Activated T-helper 2 cell treated with anti-CD3 and anti-CD28 coated beads, Interferon-gamma antibody, Interleukin-2, Interleukin-4, amounts not matched to agents 10 μg/mL and 5 μg/mL and 100 μg/mL, durations not matched to agents 14 hours and 24 hours and 36 hours (primary cell): ENCODE results near the gene DPPA2. TPM values are rescaled to one million over a fixed set of nuclear protein-coding genes. Genes with fewer than 3 reads are reported as not detected.
"Not testable (repeated sequence)": the region's sequence is repeated elsewhere in the genome, so short reads cannot be mapped to it uniquely, and the experiment has no call there.

Experiments used
- DNase-seq: peaks from one replicate; pipeline ENCODE4 v3.0.0; 2021; ENCODE audit warnings: low spot score
- H3K27ac Mint-ChIP-seq: one replicate; pipeline ENCODE4 v1.8.0; 2021; ENCODE audit warnings: mixed read lengths
- H3K27me3 Mint-ChIP-seq: one replicate; pipeline ENCODE4 v1.8.0; 2021; ENCODE audit warnings: low read depth, mixed read lengths
- H3K36me3 Mint-ChIP-seq: one replicate; pipeline ENCODE4 v1.8.0; 2021; ENCODE audit warnings: low read depth, mixed read lengths
- H3K4me1 Mint-ChIP-seq: one replicate; pipeline ENCODE4 v1.8.0; 2021; ENCODE audit warnings: low read depth, mixed read lengths
- H3K4me3 Mint-ChIP-seq: one replicate; pipeline ENCODE4 v1.8.0; 2021; ENCODE audit warnings: low read depth, mild to moderate bottlenecking, moderate library complexity, mixed read lengths
- H3K9me3 Mint-ChIP-seq: one replicate; pipeline ENCODE4 v1.8.0; 2021; ENCODE audit warnings: mixed read lengths
- intact Hi-C: fragments of 100-400 bp; cut with micrococcal nuclease; formaldehyde crosslinking; loops from one replicate; pipeline ENCODE4 v1.15.1; 2023
- total RNA-seq: library from RNA; stranded (reverse); gene quantifications from 2 replicates; pipeline ENCODE4 v1.2.3, GENCODE V29; 2022

DPPA2 gene, protein sequence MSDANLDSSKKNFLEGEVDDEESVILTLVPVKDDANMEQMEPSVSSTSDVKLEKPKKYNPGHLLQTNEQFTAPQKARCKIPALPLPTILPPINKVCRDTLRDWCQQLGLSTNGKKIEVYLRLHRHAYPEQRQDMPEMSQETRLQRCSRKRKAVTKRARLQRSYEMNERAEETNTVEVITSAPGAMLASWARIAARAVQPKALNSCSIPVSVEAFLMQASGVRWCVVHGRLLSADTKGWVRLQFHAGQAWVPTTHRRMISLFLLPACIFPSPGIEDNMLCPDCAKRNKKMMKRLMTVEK
- total RNA-seq: not detected in 2 replicates

DNA sequence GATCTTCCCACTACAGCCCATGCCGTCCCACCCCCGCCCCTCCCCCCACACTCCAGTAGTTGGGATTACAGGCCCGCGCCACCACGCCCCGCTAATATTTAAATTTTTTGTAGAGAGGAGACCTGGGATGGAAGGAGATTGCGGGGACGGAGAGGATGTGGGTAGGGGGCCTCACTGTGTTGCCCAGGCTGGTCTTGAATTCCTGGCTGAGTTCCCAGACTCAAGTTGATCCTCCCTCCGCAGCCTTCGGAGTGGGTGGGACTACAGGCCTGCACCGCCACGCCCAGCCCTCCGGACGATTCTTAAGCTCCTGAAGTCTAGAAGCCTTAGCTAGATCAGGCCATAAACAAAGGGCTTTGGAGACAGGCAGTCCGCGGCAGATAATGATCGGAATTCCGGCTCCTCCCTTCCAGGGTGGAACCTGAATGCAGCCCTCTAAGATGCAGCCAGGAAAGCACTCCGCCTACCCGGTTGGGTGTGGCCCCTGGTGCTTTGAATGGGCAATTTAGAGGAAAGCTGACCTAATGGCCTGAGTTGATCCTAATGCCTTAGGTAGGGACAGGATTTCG lies at the start of gene DPPA2:
Gene DPPA2, minus strand, starts transcription at position 356 of the 569 bp plus-strand sequence. CDS start 1,975 bp downstream, outside the sequence.
- no peak for DNase-seq
- Mint-ChIP-seq H3K27me3 (no peaks in the 10 kb centered on the region), H3K4me3 (no peak within 1 kb of the TSS), H3K9me3 (no peaks in the 10 kb centered on the region), H3K36me3 (no peaks in the 10 kb centered on the region), H3K4me1 (no peaks in the 10 kb centered on the region), H3K27ac (no peak within 1 kb of the TSS)
- intact Hi-C loops: no loop called here

DNA sequence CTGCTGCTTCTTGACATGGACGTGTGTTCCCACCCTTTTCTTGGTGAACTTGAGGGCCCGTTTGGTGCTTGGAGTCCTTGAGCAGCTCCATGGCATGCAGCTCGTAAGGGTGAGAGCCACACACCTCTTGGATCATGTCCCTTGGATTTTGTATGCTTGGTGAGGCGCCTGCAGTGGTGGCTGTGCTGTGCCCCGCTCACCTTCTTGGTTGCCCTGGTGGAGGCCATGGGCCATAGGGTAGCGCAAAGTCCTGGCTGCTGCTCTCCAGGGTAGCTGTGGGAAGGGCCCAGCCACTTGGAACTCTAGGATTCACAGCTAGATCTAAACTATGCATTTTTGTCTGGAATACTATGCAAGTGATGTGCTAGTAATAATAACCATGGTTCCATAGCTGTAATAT lies 47.8 kb upstream of the DPPA2 start:
- Mint-ChIP-seq H3K4me1 (no peaks in the 10 kb centered on the region), H3K27me3 (no peaks in the 10 kb centered on the region), H3K9me3 (no peaks in the 10 kb centered on the region), H3K36me3 (no peaks in the 10 kb centered on the region), H3K27ac (no peak overlapping the region), H3K4me3 (no peak overlapping the region)
- no peak for DNase-seq
- intact Hi-C loops: no loop called here

DNA sequence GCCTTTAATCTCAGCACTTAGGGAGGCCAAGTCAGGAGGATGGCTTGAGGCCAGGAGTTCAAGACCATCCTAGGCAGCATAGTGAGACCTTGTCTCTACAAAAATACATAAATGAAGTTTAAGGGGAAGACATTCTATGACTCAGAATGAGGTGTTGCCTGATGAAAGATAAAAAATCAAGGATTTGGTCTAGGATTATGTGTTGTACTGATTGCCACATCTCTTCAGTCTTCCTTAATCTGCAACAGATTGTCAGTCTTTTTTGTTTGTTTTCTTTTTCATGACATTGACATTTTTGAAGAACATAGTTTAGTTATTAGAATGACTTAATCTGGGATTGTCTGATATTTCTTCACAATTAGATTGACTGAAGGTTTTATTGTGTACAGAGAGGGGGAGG lies 47.3 kb upstream of the DPPA2 start:
- Mint-ChIP-seq H3K27ac (no peak overlapping the region), H3K27me3 (no peaks in the 10 kb centered on the region)
- intact Hi-C loops: no loop called here

GRCh38 chr3:109362823-109363222 lies 46.5 kb upstream of the DPPA2 start:
- Mint-ChIP-seq H3K4me3 (no peak overlapping the region), H3K27me3 (no peaks in the 10 kb centered on the region), H3K4me1 (no peaks in the 10 kb centered on the region), H3K36me3 (no peaks in the 10 kb centered on the region), H3K27ac (no peak overlapping the region), H3K9me3 (no peaks in the 10 kb centered on the region)
- intact Hi-C loops: no loop called here
- no peak for DNase-seq

More for the DNA sequence above, 47.3 kb upstream of the DPPA2 start:
- H3K9me3 Mint-ChIP-seq: no peaks in the 10 kb centered on the region
- H3K4me1 Mint-ChIP-seq: no peaks in the 10 kb centered on the region
- H3K36me3 Mint-ChIP-seq: no peaks in the 10 kb centered on the region
- no peak overlapping the region for H3K4me3 Mint-ChIP-seq
- DNase-seq: no peak

- H3K36me3 Mint-ChIP-seq: not testable (repeated sequence)
Measured at GRCh38 chr3:109358809-109359208, 42.5 kb upstream of the DPPA2 start.

DNA sequence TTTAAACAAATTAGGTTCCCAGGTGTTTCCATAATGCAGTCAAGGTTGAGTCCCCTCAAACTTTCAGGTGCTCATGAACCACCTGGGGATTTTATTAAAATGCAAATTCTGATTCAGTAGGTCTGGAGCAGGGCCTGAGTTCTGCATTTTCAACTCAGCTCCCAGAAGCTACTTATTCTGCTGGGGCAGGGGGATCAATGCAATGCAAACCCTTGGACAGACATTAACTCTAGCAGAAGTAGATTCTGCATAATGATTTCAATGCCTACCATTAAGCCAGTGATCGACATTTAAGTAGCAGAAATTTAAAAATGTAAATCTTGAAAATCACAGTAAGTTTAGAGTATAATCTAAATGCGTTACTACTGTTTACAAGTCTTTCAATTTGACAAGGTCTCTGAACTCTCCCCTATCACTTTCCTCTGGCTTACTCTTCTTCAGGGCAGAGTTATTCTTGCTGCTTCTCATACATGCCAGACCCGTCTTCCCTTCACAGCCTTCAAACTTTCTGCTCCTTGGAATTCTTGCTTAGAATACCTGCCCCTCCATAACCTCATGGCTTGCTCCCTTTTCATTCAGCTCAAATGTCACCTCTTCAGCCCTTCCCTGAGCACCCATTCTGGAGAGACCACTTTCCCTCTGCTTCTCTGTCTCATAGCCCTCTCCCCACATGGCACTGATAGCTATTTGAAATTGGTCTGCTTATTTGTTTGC lies 40.3 kb upstream of the DPPA2 start:
- no peaks in the 10 kb centered on the region for H3K9me3 Mint-ChIP-seq
- no peaks in the 10 kb centered on the region for H3K36me3 Mint-ChIP-seq
- no peak overlapping the region for H3K4me3 Mint-ChIP-seq
- H3K27ac Mint-ChIP-seq: no peak overlapping the region
- intact Hi-C loops: no loop called here
- DNase-seq: no peak
- H3K27me3 Mint-ChIP-seq: peaks cover 2% of the 10 kb centered on the region
- no peaks in the 10 kb centered on the region for H3K4me1 Mint-ChIP-seq

More at GRCh38 chr3:109358809-109359208, 42.5 kb upstream of the DPPA2 start:
- DNase-seq, H3K4me1 Mint-ChIP-seq, H3K4me3 Mint-ChIP-seq, H3K9me3 Mint-ChIP-seq, H3K27ac Mint-ChIP-seq, H3K27me3 Mint-ChIP-seq, intact Hi-C loops: not testable (repeated sequence)

DNA sequence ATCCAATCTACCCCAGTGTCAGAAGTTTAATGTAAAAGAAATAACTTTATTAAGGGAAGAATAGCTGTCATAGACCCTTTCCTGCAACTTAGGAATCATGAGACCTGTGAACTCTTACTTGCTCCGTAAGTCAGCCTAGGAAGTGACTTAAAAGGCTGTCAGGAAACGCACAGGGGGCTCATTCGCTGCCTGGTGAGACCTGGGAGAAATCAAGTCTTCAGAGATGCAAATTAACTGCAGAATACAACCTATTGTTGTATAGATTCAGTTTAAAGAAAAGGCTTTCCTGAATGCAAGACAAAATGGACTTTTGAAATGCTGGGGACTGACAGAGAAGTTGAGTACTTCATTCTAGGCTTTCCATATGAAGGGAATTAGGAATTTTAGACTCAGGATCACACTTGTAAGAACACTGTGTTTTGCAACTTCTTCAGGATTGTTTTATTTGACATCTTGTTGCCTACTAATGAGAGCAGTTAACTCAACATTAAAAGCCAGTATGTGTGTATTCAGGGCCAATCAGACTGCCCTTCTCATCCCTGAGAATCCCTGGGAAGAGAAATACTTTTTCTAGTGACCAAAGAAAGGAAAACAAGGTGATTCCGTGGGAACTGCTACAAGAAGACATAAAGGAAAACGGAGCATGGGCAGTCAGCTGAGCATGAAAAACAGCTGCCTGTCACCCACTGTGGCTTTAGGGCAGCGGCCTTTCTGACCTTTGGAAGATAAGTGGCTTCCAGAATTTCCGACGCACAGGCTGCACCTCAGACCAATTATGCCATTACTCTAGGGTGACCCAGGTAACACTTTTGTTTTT lies 39.5 kb upstream of the DPPA2 start:
- intact Hi-C loops: no loop called here
- Mint-ChIP-seq H3K9me3 (no peaks in the 10 kb centered on the region), H3K4me1 (no peaks in the 10 kb centered on the region), H3K36me3 (no peaks in the 10 kb centered on the region), H3K4me3 (no peak overlapping the region), H3K27me3 (peaks cover 2% of the 10 kb centered on the region), H3K27ac (no peak overlapping the region)
- DNase-seq: no peak

- DNase-seq: no peak
- H3K27me3 Mint-ChIP-seq: peaks cover 2% of the 10 kb centered on the region
- H3K27ac Mint-ChIP-seq: no peak overlapping the region
- H3K9me3 Mint-ChIP-seq: no peaks in the 10 kb centered on the region
- H3K36me3 Mint-ChIP-seq: no peaks in the 10 kb centered on the region
- intact Hi-C loops: no loop called here
- no peak overlapping the region for H3K4me3 Mint-ChIP-seq
- H3K4me1 Mint-ChIP-seq: no peaks in the 10 kb centered on the region
Measured at GRCh38 chr3:109353057-109353456, 36.7 kb upstream of the DPPA2 start.

GRCh38 chr3:109351231-109351630 lies 34.9 kb upstream of the DPPA2 start:
- no peaks in the 10 kb centered on the region for H3K36me3 Mint-ChIP-seq
- no peaks in the 10 kb centered on the region for H3K9me3 Mint-ChIP-seq
- intact Hi-C loops: no loop called here
- no peak for DNase-seq
- no peak overlapping the region for H3K27ac Mint-ChIP-seq
- H3K27me3 Mint-ChIP-seq: peaks cover 2% of the 10 kb centered on the region
- H3K4me1 Mint-ChIP-seq: no peaks in the 10 kb centered on the region
- H3K4me3 Mint-ChIP-seq: no peak overlapping the region

- no peaks in the 10 kb centered on the region for H3K36me3 Mint-ChIP-seq
- H3K27me3 Mint-ChIP-seq: no peaks in the 10 kb centered on the region
- no peak overlapping the region for H3K27ac Mint-ChIP-seq
- no peaks in the 10 kb centered on the region for H3K4me1 Mint-ChIP-seq
- intact Hi-C loops: no loop called here
- H3K9me3 Mint-ChIP-seq: no peaks in the 10 kb centered on the region
- DNase-seq: no peak
- H3K4me3 Mint-ChIP-seq: no peak overlapping the region
Measured at GRCh38 chr3:109346770-109347295, 30.5 kb upstream of the DPPA2 start.

- Mint-ChIP-seq H3K4me3 (no peak overlapping the region), H3K27ac (no peak overlapping the region), H3K36me3 (no peaks in the 10 kb centered on the region), H3K4me1 (no peaks in the 10 kb centered on the region), H3K9me3 (no peaks in the 10 kb centered on the region), H3K27me3 (no peaks in the 10 kb centered on the region)
- intact Hi-C loops: no loop called here
- DNase-seq: no peak
Measured at GRCh38 chr3:109346099-109346498, 29.8 kb upstream of the DPPA2 start.

DNA sequence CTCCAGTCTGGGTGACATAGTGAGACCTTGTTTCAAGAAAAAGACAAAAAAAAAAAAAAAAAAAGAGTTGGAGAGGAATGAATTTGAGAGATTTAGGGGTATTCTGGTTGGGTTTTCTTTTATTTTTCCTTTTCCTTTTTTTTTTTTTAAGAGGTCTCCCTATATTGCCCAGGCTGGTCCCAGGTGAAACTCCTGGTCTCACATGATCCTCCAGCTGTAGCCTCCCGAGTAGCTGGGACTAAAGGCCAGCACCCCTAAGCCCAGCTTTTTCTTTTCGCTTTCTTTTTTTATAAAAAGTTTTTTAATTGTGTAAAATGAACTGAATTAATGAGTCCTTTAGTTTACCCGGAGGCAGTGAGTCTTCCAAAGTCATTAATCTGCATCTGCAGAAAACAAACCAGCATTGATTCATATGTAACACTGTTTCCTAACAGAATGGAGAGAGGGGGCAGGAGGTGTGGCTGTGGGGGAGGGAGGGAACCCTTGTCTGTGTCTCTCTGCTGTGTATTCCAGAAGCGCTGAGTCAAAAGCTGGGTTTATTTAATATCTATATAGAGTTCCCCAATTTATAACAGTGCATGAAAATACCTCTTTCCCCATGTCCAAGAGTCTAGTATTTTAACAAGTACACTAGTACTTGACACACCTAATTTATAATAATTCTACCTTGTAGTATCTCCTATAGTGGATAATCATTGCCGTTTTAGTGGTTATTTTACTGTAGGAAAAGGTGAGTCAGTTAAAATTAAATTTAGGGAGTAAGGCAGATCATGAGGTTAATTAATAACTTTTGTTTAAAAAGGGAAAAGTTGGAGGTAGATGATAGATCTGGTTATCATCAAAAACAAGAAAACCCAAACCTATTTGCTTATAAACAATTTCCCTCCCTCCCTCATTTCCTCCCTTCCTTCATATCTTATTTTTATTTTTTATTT lies 23.7 kb upstream of the DPPA2 start:
- Mint-ChIP-seq H3K9me3 (no peaks in the 10 kb centered on the region), H3K4me3 (no peak overlapping the region), H3K27me3 (peaks cover 26% of the 10 kb centered on the region), H3K36me3 (no peaks in the 10 kb centered on the region), H3K4me1 (peaks cover 2% of the 10 kb centered on the region), H3K27ac (no peak overlapping the region)
- no peak for DNase-seq
- intact Hi-C loops: no loop called here
